Activated CD4-positive, alpha-beta T cell treated with anti-CD3 and anti-CD28 coated beads, Interleukin-2, amount 10 ng/mL, durations not matched to agents 24 days and 14 days (primary cell): ENCODE data around the gene RBMS3. TPM values are rescaled to one million over a fixed set of nuclear protein-coding genes. Genes with fewer than 3 reads are reported as not detected.

Experiments used
- DNase-seq: peaks from one replicate; pipeline ENCODE4 v3.0.0; 2022
- H3K27ac Mint-ChIP-seq: one replicate; pipeline ENCODE4 v1.8.0; 2022; ENCODE audit warnings: mild to moderate bottlenecking, mixed read lengths
- H3K27me3 Mint-ChIP-seq: one replicate; pipeline ENCODE4 v1.8.0; 2022; ENCODE audit warnings: mixed read lengths
- H3K36me3 Mint-ChIP-seq: one replicate; pipeline ENCODE4 v1.8.0; 2022; ENCODE audit warnings: low read depth, mild to moderate bottlenecking, mixed read lengths
- H3K4me1 Mint-ChIP-seq: one replicate; pipeline ENCODE4 v1.8.0; 2021; ENCODE audit warnings: mixed read lengths
- H3K4me3 Mint-ChIP-seq: one replicate; pipeline ENCODE4 v1.8.0; 2022; ENCODE audit warnings: mild to moderate bottlenecking, moderate library complexity, mixed read lengths
- H3K9me3 Mint-ChIP-seq: one replicate; pipeline ENCODE4 v1.8.0; 2021; ENCODE audit warnings: mixed read lengths
- intact Hi-C: fragments of 100-400 bp; cut with micrococcal nuclease; formaldehyde crosslinking; loops from one replicate; pipeline ENCODE4 v1.15.1; 2023
- total RNA-seq: library from RNA; stranded (reverse); gene quantifications from 2 replicates; pipeline ENCODE4 v1.2.3, GENCODE V29; 2022

Gene RBMS3
- total RNA-seq, 1 donor from 2014 or later: 4.3 TPM

- intact Hi-C loops: no loop called here
- Mint-ChIP-seq H3K27me3 (no peaks in the 10 kb centered on the region), H3K27ac (no peak overlapping the region), H3K4me1 (no peaks in the 10 kb centered on the region), H3K4me3 (no peak overlapping the region), H3K36me3 (no peaks in the 10 kb centered on the region), H3K9me3 (no peaks in the 10 kb centered on the region)
- no peak for DNase-seq
Observed at GRCh38 chr3:29329986-29330890, 49.4 kb downstream of the RBMS3 start.

GRCh38 chr3:29331035-29331434 lies 50.2 kb downstream of the RBMS3 start:
- H3K36me3 Mint-ChIP-seq: no peaks in the 10 kb centered on the region
- intact Hi-C loops: no loop called here
- no peak overlapping the region for H3K27ac Mint-ChIP-seq
- H3K4me1 Mint-ChIP-seq: no peaks in the 10 kb centered on the region
- H3K9me3 Mint-ChIP-seq: no peaks in the 10 kb centered on the region
- H3K27me3 Mint-ChIP-seq: no peaks in the 10 kb centered on the region
- H3K4me3 Mint-ChIP-seq: no peak overlapping the region
- DNase-seq: no peak

GRCh38 chr3:29331456-29332194 lies 50.8 kb downstream of the RBMS3 start:
- intact Hi-C loops: no loop called here
- Mint-ChIP-seq H3K4me3 (no peak overlapping the region), H3K36me3 (no peaks in the 10 kb centered on the region), H3K4me1 (no peaks in the 10 kb centered on the region), H3K27me3 (no peaks in the 10 kb centered on the region), H3K27ac (no peak overlapping the region), H3K9me3 (no peaks in the 10 kb centered on the region)
- no peak for DNase-seq

GRCh38 chr3:29332195-29332637 lies 51.3 kb downstream of the RBMS3 start:
- no peak for DNase-seq
- intact Hi-C loops: no loop called here
- H3K27ac Mint-ChIP-seq: no peak overlapping the region

GRCh38 chr3:29333576-29333975 lies 52.7 kb downstream of the RBMS3 start:
- no peaks in the 10 kb centered on the region for H3K9me3 Mint-ChIP-seq
- H3K36me3 Mint-ChIP-seq: no peaks in the 10 kb centered on the region
- no peaks in the 10 kb centered on the region for H3K27me3 Mint-ChIP-seq
- intact Hi-C loops: no loop called here
- no peaks in the 10 kb centered on the region for H3K4me1 Mint-ChIP-seq
- H3K27ac Mint-ChIP-seq: no peak overlapping the region
- no peak overlapping the region for H3K4me3 Mint-ChIP-seq
- no peak for DNase-seq

More at GRCh38 chr3:29332195-29332637, 51.3 kb downstream of the RBMS3 start:
- Mint-ChIP-seq H3K4me3 (no peak overlapping the region), H3K36me3 (no peaks in the 10 kb centered on the region), H3K4me1 (no peaks in the 10 kb centered on the region), H3K27me3 (no peaks in the 10 kb centered on the region), H3K9me3 (no peaks in the 10 kb centered on the region)

GRCh38 chr3:29334706-29335105 lies 53.8 kb downstream of the RBMS3 start:
- Mint-ChIP-seq H3K36me3 (no peaks in the 10 kb centered on the region), H3K4me3 (no peak overlapping the region), H3K27me3 (no peaks in the 10 kb centered on the region), H3K4me1 (no peaks in the 10 kb centered on the region), H3K9me3 (no peaks in the 10 kb centered on the region), H3K27ac (no peak overlapping the region)
- no peak for DNase-seq
- intact Hi-C loops: no loop called here

- Mint-ChIP-seq H3K27ac (no peak overlapping the region), H3K27me3 (no peaks in the 10 kb centered on the region), H3K9me3 (no peaks in the 10 kb centered on the region), H3K36me3 (no peaks in the 10 kb centered on the region), H3K4me3 (no peak overlapping the region), H3K4me1 (no peaks in the 10 kb centered on the region)
- DNase-seq: no peak
- intact Hi-C loops: no loop called here
Observed at GRCh38 chr3:29335438-29335837, 54.6 kb downstream of the RBMS3 start.

GRCh38 chr3:29335943-29336342 lies 55.1 kb downstream of the RBMS3 start:
- intact Hi-C loops: no loop called here
- Mint-ChIP-seq H3K36me3 (no peaks in the 10 kb centered on the region), H3K4me3 (no peak overlapping the region), H3K4me1 (no peaks in the 10 kb centered on the region), H3K27ac (no peak overlapping the region), H3K9me3 (no peaks in the 10 kb centered on the region), H3K27me3 (no peaks in the 10 kb centered on the region)
- DNase-seq: no peak

GRCh38 chr3:29337565-29337964 lies 56.7 kb downstream of the RBMS3 start:
- H3K27me3 Mint-ChIP-seq: peaks cover 5% of the 10 kb centered on the region
- no peaks in the 10 kb centered on the region for H3K9me3 Mint-ChIP-seq
- H3K36me3 Mint-ChIP-seq: no peaks in the 10 kb centered on the region
- intact Hi-C loops: no loop called here
- no peak for DNase-seq
- no peak overlapping the region for H3K4me3 Mint-ChIP-seq
- no peaks in the 10 kb centered on the region for H3K4me1 Mint-ChIP-seq
- no peak overlapping the region for H3K27ac Mint-ChIP-seq

- H3K36me3 Mint-ChIP-seq: no peaks in the 10 kb centered on the region
- H3K27me3 Mint-ChIP-seq: peaks cover 5% of the 10 kb centered on the region
- no peaks in the 10 kb centered on the region for H3K4me1 Mint-ChIP-seq
- H3K9me3 Mint-ChIP-seq: no peaks in the 10 kb centered on the region
- H3K4me3 Mint-ChIP-seq: no peak overlapping the region
- intact Hi-C loops: no loop called here
- H3K27ac Mint-ChIP-seq: no peak overlapping the region
- no peak for DNase-seq
Observed at GRCh38 chr3:29338377-29338776, 57.5 kb downstream of the RBMS3 start.

- DNase-seq: no peak
- no peaks in the 10 kb centered on the region for H3K4me1 Mint-ChIP-seq
- no peaks in the 10 kb centered on the region for H3K36me3 Mint-ChIP-seq
- no peak overlapping the region for H3K4me3 Mint-ChIP-seq
- H3K27ac Mint-ChIP-seq: no peak overlapping the region
- intact Hi-C loops: no loop called here
- H3K9me3 Mint-ChIP-seq: no peaks in the 10 kb centered on the region
- H3K27me3 Mint-ChIP-seq: peaks cover 5% of the 10 kb centered on the region
Observed at GRCh38 chr3:29339016-29339833, 58.4 kb downstream of the RBMS3 start.

GRCh38 chr3:29344154-29344553 lies 63.3 kb downstream of the RBMS3 start:
- intact Hi-C loops: no loop called here
- H3K9me3 Mint-ChIP-seq: no peaks in the 10 kb centered on the region
- H3K27ac Mint-ChIP-seq: no peak overlapping the region
- no peaks in the 10 kb centered on the region for H3K4me1 Mint-ChIP-seq
- DNase-seq: no peak
- no peak overlapping the region for H3K4me3 Mint-ChIP-seq
- peaks cover 5% of the 10 kb centered on the region for H3K27me3 Mint-ChIP-seq
- no peaks in the 10 kb centered on the region for H3K36me3 Mint-ChIP-seq

- no peak overlapping the region for H3K4me3 Mint-ChIP-seq
- no peak for DNase-seq
- H3K9me3 Mint-ChIP-seq: no peaks in the 10 kb centered on the region
- intact Hi-C loops: no loop called here
- H3K36me3 Mint-ChIP-seq: no peaks in the 10 kb centered on the region
- peaks cover 5% of the 10 kb centered on the region for H3K27me3 Mint-ChIP-seq
- no peak overlapping the region for H3K27ac Mint-ChIP-seq
- H3K4me1 Mint-ChIP-seq: no peaks in the 10 kb centered on the region
Observed at GRCh38 chr3:29344935-29345334, 64.1 kb downstream of the RBMS3 start.
